NCI-H1694 treated with DMSO at 0.1 percent for 48 hours (cell line): ENCODE measurements around the gene ST3GAL4.
"Not testable (repeated sequence)": the region's sequence is repeated elsewhere in the genome, so short reads cannot be mapped to it uniquely, and the experiment has no call there.

Experiments used
- DNase-seq: peaks from one replicate; lab custom pipeline; 2025; lab: John Stamatoyannopoulos, UW

ST3GAL4 gene

GRCh38 chr11:126390272-126390867 is 34.9 kb downstream of the ST3GAL4 start:
- no peak for DNase-seq

DNA sequence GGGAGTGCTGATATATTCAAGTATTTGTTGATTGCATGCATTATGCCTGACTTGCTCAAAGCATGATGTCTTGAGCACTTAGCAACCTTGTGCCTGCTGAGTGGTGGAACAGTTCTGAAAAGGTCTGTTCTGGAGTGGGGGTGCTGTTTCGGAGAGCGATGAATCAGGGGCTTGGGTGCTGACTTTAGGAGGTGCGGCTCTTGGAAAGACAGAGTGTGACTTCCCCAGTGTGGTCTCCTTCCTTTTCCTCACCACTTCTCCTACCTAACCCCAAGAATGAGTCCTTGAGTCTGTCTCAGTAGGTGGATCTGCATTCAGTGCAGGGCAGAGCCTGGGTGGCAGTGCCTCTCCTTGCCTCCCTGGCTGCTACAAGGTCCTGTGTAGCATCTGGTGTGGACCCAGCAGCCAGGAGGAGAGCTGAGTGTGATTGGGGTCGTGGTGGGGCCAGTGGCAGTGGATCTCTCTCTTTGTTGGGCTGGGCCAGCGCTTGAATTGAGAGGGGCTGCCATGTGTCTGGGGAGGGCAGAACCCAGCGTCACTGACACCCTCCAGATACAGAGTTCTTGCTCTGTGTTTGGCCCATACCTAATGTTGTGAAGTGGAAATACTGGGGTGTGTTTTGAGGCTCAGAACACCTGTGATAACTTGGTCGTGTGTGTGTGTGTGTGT is 35.9 kb downstream of the ST3GAL4 start:
- no peak for DNase-seq

DNA sequence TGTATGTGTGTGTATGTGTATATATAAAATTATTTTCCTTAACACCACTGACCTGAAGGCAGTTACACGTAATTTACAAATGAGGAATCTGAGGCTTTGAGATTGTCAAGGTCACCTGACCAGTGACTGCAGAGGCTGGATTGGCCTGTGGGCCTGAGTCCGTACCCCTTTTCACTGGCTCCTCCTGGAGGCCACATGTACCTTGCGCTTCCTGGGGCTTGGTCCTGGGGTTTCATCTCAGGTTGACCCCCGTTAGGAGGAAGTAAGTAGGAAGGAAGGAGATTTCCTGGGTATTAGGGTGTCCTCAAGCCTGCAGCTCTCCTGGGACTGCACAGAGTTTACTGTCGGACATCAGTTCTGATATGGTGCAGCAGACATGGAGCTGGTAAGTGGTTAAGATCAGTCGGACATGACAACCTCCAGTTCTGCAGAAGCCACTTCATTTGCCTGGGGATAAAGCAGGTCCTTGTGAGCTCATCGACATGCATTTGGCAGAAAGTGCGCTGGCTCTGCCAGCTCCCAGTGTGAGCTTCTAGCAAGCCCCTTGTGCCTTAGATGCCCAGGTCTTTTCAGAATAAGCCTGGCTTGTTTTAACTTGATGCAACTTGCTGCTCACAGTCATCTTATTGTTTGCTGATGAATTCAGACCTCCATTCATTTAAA is 36.6 kb downstream of the ST3GAL4 start:
- no peak for DNase-seq

- DNase-seq = no peak
Measured at GRCh38 chr11:126392633-126393013, 37.1 kb downstream of the ST3GAL4 start.

DNA sequence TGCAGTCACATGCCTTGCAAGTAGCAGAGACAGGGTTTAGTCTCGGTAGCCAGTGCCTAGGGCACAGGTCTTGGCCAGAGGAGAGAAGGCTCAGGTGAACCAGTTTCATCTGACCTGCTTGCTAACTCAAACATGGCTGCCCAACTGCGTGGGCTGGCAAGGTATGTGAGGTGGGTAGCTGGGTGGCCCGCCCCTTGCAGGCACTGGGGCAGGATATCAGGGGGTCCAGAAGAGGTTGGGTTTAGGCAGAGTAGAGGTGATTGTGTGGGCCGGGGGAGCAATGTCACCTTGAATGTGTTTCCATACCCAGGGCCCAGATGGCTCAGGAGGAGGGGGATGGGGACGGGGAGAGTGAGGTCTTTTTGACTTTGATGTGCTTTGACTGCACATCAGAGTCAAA is 37.7 kb downstream of the ST3GAL4 start:
- no peak for DNase-seq

GRCh38 chr11:126394036-126394435 is 38.5 kb downstream of the ST3GAL4 start:
- DNase-seq = no peak

DNA sequence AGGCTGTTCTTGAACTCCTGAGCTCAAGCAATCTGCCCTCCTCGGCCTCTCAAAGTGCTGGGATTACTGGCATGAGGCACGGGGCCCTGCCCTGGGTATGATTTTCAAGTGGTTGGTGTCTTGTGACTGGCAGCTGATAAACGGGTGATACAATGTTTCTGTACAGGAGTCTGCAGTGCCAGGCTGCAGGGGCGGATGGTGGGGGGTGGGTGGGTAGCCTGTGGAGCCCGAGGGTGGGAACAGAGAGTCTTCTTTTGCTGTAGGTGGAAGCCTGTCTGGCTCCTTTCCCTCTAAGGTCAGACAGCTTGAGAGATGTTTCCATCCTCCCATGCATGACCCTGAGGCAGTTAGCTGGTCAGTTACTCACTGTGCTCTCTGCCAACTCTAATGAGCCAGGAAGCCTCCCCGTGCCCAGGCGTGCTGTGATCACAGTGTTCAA is 39.2 kb downstream of the ST3GAL4 start:
- not testable (repeated sequence) for DNase-seq

GRCh38 chr11:126395784-126396183 is 40.3 kb downstream of the ST3GAL4 start:
- not testable (repeated sequence) for DNase-seq

DNA sequence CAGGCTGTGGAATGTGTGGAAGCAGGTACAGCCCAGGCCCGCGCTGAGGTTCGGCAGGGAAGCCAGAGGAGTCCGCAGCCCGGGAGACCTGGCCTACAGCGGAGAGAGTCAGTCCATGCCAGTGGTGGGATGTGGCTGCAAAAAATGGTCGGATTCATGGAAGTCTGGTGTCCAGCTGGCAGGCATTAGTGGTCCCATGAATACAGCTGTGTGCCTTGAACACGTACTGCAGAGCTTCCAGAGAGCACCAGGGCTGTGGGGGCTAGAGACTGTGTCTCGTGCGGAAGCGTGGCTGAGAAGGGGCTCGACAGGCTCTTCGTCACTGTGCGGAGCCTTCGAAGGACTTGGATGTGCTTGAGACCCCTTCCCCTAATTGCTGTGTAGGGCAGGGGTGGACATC is 40.8 kb downstream of the ST3GAL4 start:
- not testable (repeated sequence) for DNase-seq

DNA sequence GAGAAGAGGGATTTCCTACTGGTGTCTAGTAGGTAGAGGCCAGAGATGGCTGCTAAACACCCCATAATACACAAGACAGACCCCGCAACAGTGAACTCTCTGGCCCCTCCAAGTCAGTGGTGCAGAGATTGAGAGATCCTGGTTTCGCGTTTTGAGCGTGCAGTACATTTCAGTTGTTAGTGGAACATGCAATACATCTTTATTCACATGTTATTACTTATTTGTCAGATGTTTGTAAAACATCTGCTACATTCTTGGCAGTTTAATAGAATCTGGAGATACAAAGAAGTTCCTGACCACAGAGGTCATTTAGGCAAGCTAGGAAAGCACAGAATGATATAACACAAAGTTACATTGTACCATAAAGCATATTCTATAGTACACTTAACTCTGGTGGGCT is 41.5 kb downstream of the ST3GAL4 start:
- no peak for DNase-seq

- no peak for DNase-seq
Measured at GRCh38 chr11:126398296-126398695, 42.8 kb downstream of the ST3GAL4 start.

- DNase-seq = no peak
Measured at GRCh38 chr11:126398721-126399120, 43.2 kb downstream of the ST3GAL4 start.

GRCh38 chr11:126400019-126400418 is 44.5 kb downstream of the ST3GAL4 start:
- no peak for DNase-seq

DNA sequence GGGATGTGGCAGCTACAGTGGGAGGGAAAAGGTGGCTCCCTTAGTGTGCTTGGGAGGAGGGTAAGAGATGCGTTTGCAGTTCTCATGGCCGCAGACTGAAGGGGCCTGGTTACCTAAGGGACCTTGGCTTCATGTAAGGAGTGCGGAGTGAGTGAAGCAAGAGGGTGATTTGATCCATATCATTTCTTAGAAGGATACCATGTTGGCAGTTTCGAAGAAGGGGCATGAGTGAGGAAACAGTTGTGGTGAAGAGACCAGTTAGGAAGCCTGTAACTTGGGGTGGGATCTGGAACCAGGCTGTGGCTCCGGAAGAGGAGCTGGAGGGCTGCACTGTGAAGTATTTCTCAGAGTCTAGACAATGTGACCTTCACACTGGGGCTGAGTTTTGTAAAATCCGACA is 45.0 kb downstream of the ST3GAL4 start:
- DNase-seq = no peak

- DNase-seq = no peak
Measured at GRCh38 chr11:126403022-126403581, 47.6 kb downstream of the ST3GAL4 start.

GRCh38 chr11:126403658-126404057 is 48.2 kb downstream of the ST3GAL4 start:
- no peak for DNase-seq

- no peak for DNase-seq
Measured at GRCh38 chr11:126404367-126404766, 48.9 kb downstream of the ST3GAL4 start.

GRCh38 chr11:126405374-126405773 is 49.9 kb downstream of the ST3GAL4 start:
- DNase-seq = no peak

DNA sequence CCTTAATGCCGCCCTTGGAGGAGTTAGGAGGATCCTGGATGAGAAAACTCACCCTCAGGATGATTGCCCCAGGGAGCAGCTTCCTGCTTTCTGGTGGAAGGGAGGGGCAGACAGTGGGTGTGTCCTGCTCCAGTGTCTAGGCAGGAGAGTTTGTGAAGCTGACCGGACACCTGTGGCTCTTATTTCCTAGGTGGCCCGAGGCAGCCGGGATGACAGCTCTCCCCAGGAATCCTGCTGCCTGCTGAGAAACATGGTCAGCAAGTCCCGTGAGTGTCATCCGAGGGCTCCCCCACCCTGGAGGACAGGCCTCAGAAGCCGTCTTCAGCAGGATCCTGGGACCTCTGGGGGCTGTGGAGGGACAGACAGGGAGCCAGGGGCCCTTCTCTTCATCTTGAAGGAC is 50.4 kb downstream of the ST3GAL4 start:
- DNase-seq = no peak

DNA sequence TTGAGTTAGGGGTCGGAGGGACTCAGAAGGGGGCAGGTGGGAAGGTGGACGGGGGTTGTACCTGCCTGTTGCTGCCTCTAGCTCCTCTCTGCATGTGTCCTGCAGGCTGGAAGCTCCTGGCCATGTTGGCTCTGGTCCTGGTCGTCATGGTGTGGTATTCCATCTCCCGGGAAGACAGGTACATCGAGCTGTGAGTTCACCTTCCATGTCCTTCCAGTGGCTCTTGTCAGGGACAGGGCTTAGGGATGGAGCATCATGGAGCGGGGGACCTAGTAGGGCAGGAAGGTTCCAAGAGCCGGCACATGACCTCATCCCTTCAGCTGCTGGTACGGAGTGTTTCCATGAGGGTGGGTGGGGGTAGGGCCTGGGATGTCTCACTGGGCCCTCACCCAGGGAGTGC is 50.9 kb downstream of the ST3GAL4 start:
- DNase-seq = no peak

- no peak for DNase-seq
Measured at GRCh38 chr11:126407101-126407521, 51.6 kb downstream of the ST3GAL4 start.

DNA sequence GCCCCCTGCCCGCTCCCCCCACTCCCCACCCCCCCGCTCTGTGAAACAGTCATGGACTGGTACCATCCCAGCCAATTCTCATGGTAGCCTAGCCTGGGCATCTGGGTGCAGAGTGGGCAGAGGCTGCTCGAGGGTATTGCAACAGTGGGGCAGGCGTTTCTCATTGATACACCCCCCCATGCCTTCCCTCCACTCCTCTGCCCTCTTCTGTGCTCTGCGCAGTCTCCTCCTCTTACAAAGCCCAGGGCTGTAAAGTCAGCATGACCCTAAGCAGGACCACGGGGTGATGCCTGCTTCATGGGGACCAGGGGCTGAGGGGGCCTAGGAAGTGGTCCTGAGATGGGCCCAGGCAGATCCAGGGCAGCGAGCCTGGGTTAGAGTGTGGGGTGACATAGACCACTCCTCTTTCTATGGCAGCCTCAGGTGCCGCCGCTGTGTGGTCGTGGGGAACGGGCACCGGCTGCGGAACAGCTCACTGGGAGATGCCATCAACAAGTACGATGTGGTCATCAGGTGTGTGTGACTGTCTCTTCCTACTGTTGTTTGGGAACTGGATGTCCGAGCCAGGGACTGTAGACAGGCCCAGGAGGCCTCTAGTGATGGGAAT is 52.3 kb downstream of the ST3GAL4 start:
- no peak for DNase-seq

- DNase-seq = no peak
Measured at GRCh38 chr11:126408496-126408895, 53.0 kb downstream of the ST3GAL4 start.
